ENCODE data around the gene ANLN. TPM values are rescaled to one million over a fixed set of nuclear protein-coding genes. Genes with fewer than 3 reads are reported as not detected.

The ANLN gene
- total and polyA plus RNA-seq, 9 of the 15 experiments (the other 6 are each of a cell fraction or from before 2014, with no cell fraction given), result 18.1 to 66.2 (median 38.7) TPM

- TF ChIP-seq ZBTB49 (CRISPR knock-in tag; IDR thresholded peaks at IDR 0.05; ENCODE audit: borderline replicate concordance) (0 out of 2 replicates have a peak, but pooled peaks have one; percentile 13), ZNF609 (CRISPR knock-in tag; IDR thresholded peaks at IDR 0.05; ENCODE audit: borderline replicate concordance) (peak; percentile 18; the same call in 1 of the 2 replicates), FOXP1 (CRISPR knock-in tag; IDR thresholded peaks at IDR 0.05) (0 out of 2 replicates have a peak, but pooled peaks have one; percentile 42), HDAC1 (IDR thresholded peaks at IDR 0.05) (peak in 1 of 2 experiments; percentile 6; a peak in 1 of 4 replicates), ZNF23 (CRISPR knock-in tag; IDR thresholded peaks at IDR 0.05) (no peak), FOXM1 (IDR thresholded peaks at IDR 0.05; ENCODE audit: low read depth) (no peak), FOXM1 (CRISPR knock-in tag; IDR thresholded peaks at IDR 0.05; ENCODE audit: low read depth) (no peak), ZBTB1 (CRISPR knock-in tag; IDR thresholded peaks at IDR 0.05; ENCODE audit: borderline replicate concordance, low read depth) (no peak), ZNF431 (CRISPR knock-in tag; IDR thresholded peaks at IDR 0.05) (peak; percentile 52; the same call in 1 of the 2 replicates), POLR2H (tag; IDR thresholded peaks at IDR 0.05; ENCODE audit: low read depth) (no peak), ID3 (CRISPR knock-in tag; IDR thresholded peaks at IDR 0.05) (no peak), ID3 (tag; IDR thresholded peaks at IDR 0.05) (no peak), NCOA4 (IDR thresholded peaks at IDR 0.05; ENCODE audit: partially characterized antibody) (no peak), ZFP91 (CRISPR knock-in tag; IDR thresholded peaks at IDR 0.05) (no peak), GATA2 (CRISPR knock-in tag; IDR thresholded peaks at IDR 0.05) (no peak), TAL1 (IDR thresholded peaks at IDR 0.05) (no peak), SRF (CRISPR knock-in tag; IDR thresholded peaks at IDR 0.05) (no peak), SREBF2 (CRISPR knock-in tag; IDR thresholded peaks at IDR 0.05) (no peak)
Observed at GRCh38 chr7:36390199-36391090, 783 bp downstream of the ANLN start (continued).
